Endothelial cell of umbilical vein (primary cell): Measurements from ENCODE around the gene ANKRD44. TPM values are rescaled to one million over a fixed set of nuclear protein-coding genes. Genes with fewer than 3 reads are reported as not detected.

Experiments
- BruUV-seq: library from RNA; stranded (reverse); fragments of 400-500 nt; replicated peaks from 2 replicates; lab custom pipeline; 2021; lab: Mats Ljungman, UMichigan
- CTCF ChIA-PET: fragments of 300-600, 350-600 bp; sonication (Branson Sonifier 250); formaldehyde crosslinking; loops from one replicate; lab custom pipeline; 2021; ENCODE audit warnings: antibody characterized with exemption, inconsistent platforms; lab: Charles Lee
- POLR2A ChIA-PET: fragments of 300-600, 350-600 bp; sonication (Branson Sonifier 250); formaldehyde crosslinking; loops from one replicate; lab custom pipeline; 2021; ENCODE audit warnings: antibody characterized with exemption, inconsistent platforms; lab: Charles Lee
- DNase-seq: peaks from one replicate; pipeline ENCODE4 v3.0.0-alpha.2; 2011; ENCODE audit warnings: low read depth, low spot score
- FAIRE-seq: peaks from 2 replicates; lab custom pipeline; 2011; peaks lifted over from hg19 to GRCh38; lab: Jason Lieb, UNC
- H2AFZ ChIP-seq: 2 replicates; pipeline ENCODE4 v1.6.0; 2012; ENCODE audit warnings: low read depth, low read length, control low read depth, inconsistent platforms
- H3K27ac ChIP-seq: 2 replicates; pipeline ENCODE4 v1.5.1; 2011; ENCODE audit warnings: low read depth, mild to moderate bottlenecking, control low read depth, low read length, moderate library complexity; ENCODE audit not compliant: insufficient read depth
- H3K27me3 ChIP-seq, 2 experiments: 2 replicates each; pipeline versions ENCODE4 v1.6.0 to v1.6.1; 2011; ENCODE audit warnings: low read length in 2 of 2, mixed read lengths in 1 of 2; ENCODE audit not compliant: control insufficient read depth in 2 of 2, insufficient read depth in 2 of 2
- H3K36me3 ChIP-seq, 2 experiments: 2 replicates in 1 of 2; 3 replicates in 1 of 2; pipeline ENCODE4 v1.5.1; 2011; ENCODE audit warnings: low read length in 2 of 2, mild to moderate bottlenecking in 1 of 2, moderate library complexity in 1 of 2; ENCODE audit not compliant: control insufficient read depth in 2 of 2, insufficient read depth in 2 of 2; ENCODE audit errors: extremely low read depth in 1 of 2
- H3K4me1 ChIP-seq: 3 replicates; pipeline ENCODE4 v1.5.1; 2011; ENCODE audit warnings: mild to moderate bottlenecking, low read length; ENCODE audit not compliant: control insufficient read depth, insufficient read depth; ENCODE audit errors: extremely low read depth
- H3K4me2 ChIP-seq: 2 replicates; pipeline ENCODE4 v1.6.1; 2011; ENCODE audit warnings: low read length, control low read depth, mixed read lengths; ENCODE audit not compliant: insufficient read depth
- H3K4me3 ChIP-seq, 3 experiments: fragments of 200-600 bp in 1 of 3; sonication (generic), shearing (Covaris generic) in 1 of 3; replicated peaks in 1 of 3; 2 replicates each; pipeline ENCODE4 v1.5.1; 2011 to 2016; ENCODE audit warnings: control low read depth in 3 of 3, low read length in 3 of 3, mild to moderate bottlenecking in 2 of 3, inconsistent platforms in 1 of 3, low read depth in 1 of 3, moderate library complexity in 1 of 3; ENCODE audit not compliant: insufficient read depth in 1 of 3
- H3K79me2 ChIP-seq: 2 replicates; pipeline ENCODE4 v1.6.0; 2012; ENCODE audit warnings: low read length, inconsistent platforms; ENCODE audit not compliant: control insufficient read depth, insufficient read depth
- H3K9ac ChIP-seq: replicated peaks from 2 replicates; pipeline ENCODE3; 2011; ENCODE audit warnings: low read length, control low read depth; ENCODE audit not compliant: insufficient read depth; ENCODE audit errors: extremely low read depth
- H3K9me1 ChIP-seq: replicated peaks from 3 replicates; pipeline ENCODE4 v1.6.0; 2011; ENCODE audit warnings: mild to moderate bottlenecking, low read length; ENCODE audit not compliant: control insufficient read depth, insufficient read depth; ENCODE audit errors: extremely low read depth
- H3K9me3 ChIP-seq: replicated peaks from 2 replicates; pipeline ENCODE4 v1.5.1; 2012; ENCODE audit warnings: low read length, inconsistent platforms; ENCODE audit not compliant: control insufficient read depth, insufficient read depth
- H4K20me1 ChIP-seq: replicated peaks from 2 replicates; pipeline ENCODE3; 2011; ENCODE audit warnings: mild to moderate bottlenecking, low read length; ENCODE audit not compliant: control insufficient read depth, insufficient read depth; ENCODE audit errors: extremely low read depth
- EZH2 ChIP-seq: IDR thresholded peaks from 2 replicates; pipeline ENCODE4 v1.6.1; 2012; ENCODE audit warnings: borderline replicate concordance, low read depth, mild to moderate bottlenecking, moderate library complexity, low read length, inconsistent platforms; ENCODE audit not compliant: severe bottlenecking
- FOS ChIP-seq: IDR thresholded peaks from 2 replicates; pipeline ENCODE4 v1.6.1; 2011; ENCODE audit warnings: mild to moderate bottlenecking, low read length, moderate library complexity, borderline replicate concordance; ENCODE audit not compliant: insufficient read depth
- GATA2 ChIP-seq: IDR thresholded peaks from 2 replicates; pipeline ENCODE4 v1.7.0; 2011; ENCODE audit warnings: low read depth, mild to moderate bottlenecking, moderate library complexity, mixed read lengths, low read length; ENCODE audit not compliant: insufficient read length, insufficient read depth
- JUN ChIP-seq: IDR thresholded peaks from 2 replicates; pipeline ENCODE4 v1.6.1; 2011; ENCODE audit warnings: borderline replicate concordance, low read depth; ENCODE audit not compliant: insufficient read length, insufficient read depth
- MYC ChIP-seq: IDR thresholded peaks from one replicate; pipeline ENCODE4 v1.6.1; 2011; ENCODE audit warnings: mild to moderate bottlenecking, low read depth, low read length
- POLR2A ChIP-seq: IDR thresholded peaks from 2 replicates; pipeline ENCODE4 v1.6.1; 2012; ENCODE audit warnings: low read depth, mild to moderate bottlenecking, control low read depth, low read length
- POLR2AphosphoS5 ChIP-seq: IDR thresholded peaks from 2 replicates; pipeline ENCODE4 v1.6.1; 2012; ENCODE audit warnings: low read depth, mild to moderate bottlenecking, control low read depth, low read length, moderate library complexity; ENCODE audit not compliant: insufficient read depth
- dilution Hi-C: fragments of 300-500 bp; cut with MboI; formaldehyde crosslinking; loops from one replicate; pipeline ENCODE4 v1.15.0; 2019; ENCODE audit warnings: low sequenced_read_pairs; ENCODE audit not compliant: extremely low pct_ligation_motif_present
- intact Hi-C: fragments of 100-400 bp; cut with micrococcal nuclease; formaldehyde crosslinking; loops from one replicate; pipeline ENCODE4 v1.10.0; 2022
- polyA plus RNA-seq, 4 experiments: library from polyadenylated mRNA; depleted of rRNA in 3 of 4; stranded (reverse) in 3 of 4; unstranded in 1 of 4; fragments of >200 nt; gene quantifications; 2 replicates each; pipeline versions ENCODE4 v1.2.1 to v1.2.3, GENCODE V29; 2011 to 2012; ENCODE audit warnings: missing spikeins in 1 of 4
- total RNA-seq: library from RNA; stranded (reverse); gene quantifications from 2 replicates; pipeline ENCODE4 v1.2.3, GENCODE V29; 2021
- TF ChIP-seq, protein P1 (sequence below): IDR thresholded peaks from 2 replicates; pipeline ENCODE4 v1.6.1; 2011; ENCODE audit not compliant: insufficient read depth, insufficient read length
- TF ChIP-seq, protein P2 (sequence below), 2 donors: IDR thresholded peaks; 1 replicate in 1 of 2; 2 replicates in 1 of 2; pipeline ENCODE4 v1.5.1; 2011; ENCODE audit warnings: low read length in 2 of 2, mild to moderate bottlenecking in 2 of 2, moderate library complexity in 2 of 2, control low read depth in 1 of 2, inconsistent platforms in 1 of 2, low read depth in 1 of 2; ENCODE audit not compliant: insufficient read depth in 1 of 2; ENCODE audit errors: extremely low read depth in 1 of 2

Gene ANKRD44
- total and polyA plus RNA-seq, 2 donors (not counting 3 experiments of a cell fraction or from before 2014, with no cell fraction given): 3.4 to 6.1 TPM

DNA sequence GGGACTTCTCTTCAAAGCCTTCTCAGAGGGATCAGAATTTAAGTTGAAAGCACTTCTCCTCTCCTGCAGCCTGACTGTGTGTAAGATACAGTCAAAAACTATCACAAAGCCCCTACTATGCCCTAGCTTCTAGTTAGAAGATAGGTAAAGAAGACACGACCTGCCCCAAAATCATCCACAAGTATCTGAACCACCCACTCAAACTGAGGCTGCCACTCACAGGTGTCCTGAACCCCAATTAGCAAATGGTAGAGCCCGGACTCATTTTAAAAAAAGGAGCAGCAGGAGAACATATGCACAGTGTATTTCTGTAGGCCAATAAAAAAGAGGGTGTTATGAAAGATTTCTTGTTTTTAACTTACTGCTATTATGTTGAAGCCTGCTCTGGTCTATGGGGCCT is 74.4 kb downstream of the ANKRD44 start:
- FAIRE-seq: no peak
- ChIA-PET CTCF (interaction anchor here (1.3 kb wide), 1 partner anchor 15 kb away, joined by 3 read pairs; no protein-coding TSS in a partner anchor), POLR2A (no interaction called here)
- intact Hi-C loops: no loop called here
- Histone ChIP-seq H3K4me2 (no peak overlapping the region), H3K27me3 (no peaks in the 10 kb centered on the region), H3K9me1 (no peaks in the 10 kb centered on the region), H3K79me2 (no peaks in the 10 kb centered on the region), H3K4me3 (no peak overlapping the region), H3K4me1 (no peaks in the 10 kb centered on the region), H3K27ac (no peak overlapping the region), H3K9ac (no peak overlapping the region), H4K20me1 (no peaks in the 10 kb centered on the region), H3K36me3 (no peaks in the 10 kb centered on the region), H2AFZ (no peak overlapping the region), H3K9me3 (no peaks in the 10 kb centered on the region)
- no peak for TF ChIP-seq GATA2
- TF ChIP-seq MYC: no peak
- TF ChIP-seq POLR2AphosphoS5: no peak
- no peak for TF ChIP-seq POLR2A
- no peak for TF ChIP-seq EZH2
- TF ChIP-seq, protein P1, sequence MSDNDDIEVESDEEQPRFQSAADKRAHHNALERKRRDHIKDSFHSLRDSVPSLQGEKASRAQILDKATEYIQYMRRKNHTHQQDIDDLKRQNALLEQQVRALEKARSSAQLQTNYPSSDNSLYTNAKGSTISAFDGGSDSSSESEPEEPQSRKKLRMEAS: no peak
- TF ChIP-seq FOS: no peak
- TF ChIP-seq, protein P2, sequence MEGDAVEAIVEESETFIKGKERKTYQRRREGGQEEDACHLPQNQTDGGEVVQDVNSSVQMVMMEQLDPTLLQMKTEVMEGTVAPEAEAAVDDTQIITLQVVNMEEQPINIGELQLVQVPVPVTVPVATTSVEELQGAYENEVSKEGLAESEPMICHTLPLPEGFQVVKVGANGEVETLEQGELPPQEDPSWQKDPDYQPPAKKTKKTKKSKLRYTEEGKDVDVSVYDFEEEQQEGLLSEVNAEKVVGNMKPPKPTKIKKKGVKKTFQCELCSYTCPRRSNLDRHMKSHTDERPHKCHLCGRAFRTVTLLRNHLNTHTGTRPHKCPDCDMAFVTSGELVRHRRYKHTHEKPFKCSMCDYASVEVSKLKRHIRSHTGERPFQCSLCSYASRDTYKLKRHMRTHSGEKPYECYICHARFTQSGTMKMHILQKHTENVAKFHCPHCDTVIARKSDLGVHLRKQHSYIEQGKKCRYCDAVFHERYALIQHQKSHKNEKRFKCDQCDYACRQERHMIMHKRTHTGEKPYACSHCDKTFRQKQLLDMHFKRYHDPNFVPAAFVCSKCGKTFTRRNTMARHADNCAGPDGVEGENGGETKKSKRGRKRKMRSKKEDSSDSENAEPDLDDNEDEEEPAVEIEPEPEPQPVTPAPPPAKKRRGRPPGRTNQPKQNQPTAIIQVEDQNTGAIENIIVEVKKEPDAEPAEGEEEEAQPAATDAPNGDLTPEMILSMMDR (IDR thresholded peaks at IDR 0.05; ENCODE audit: extremely low read depth in 1 of 2, insufficient read depth in 1 of 2, low read depth in 1 of 2, low read length in 2 of 2): no peak
- TF ChIP-seq JUN: no peak
- dilution Hi-C loops: no loop called here
- no peak for DNase-seq
- BruUV-seq: no TSS peak
